SIG-M5 (cell line): ENCODE measurements around the gene THAP4.
"Not testable (repeated sequence)": the region's sequence is repeated elsewhere in the genome, so short reads cannot be mapped to it uniquely, and the experiment has no call there.

Source experiments
- DNase-seq: peaks from one replicate; lab custom pipeline; 2025; lab: John Stamatoyannopoulos, UW

Gene THAP4

DNA sequence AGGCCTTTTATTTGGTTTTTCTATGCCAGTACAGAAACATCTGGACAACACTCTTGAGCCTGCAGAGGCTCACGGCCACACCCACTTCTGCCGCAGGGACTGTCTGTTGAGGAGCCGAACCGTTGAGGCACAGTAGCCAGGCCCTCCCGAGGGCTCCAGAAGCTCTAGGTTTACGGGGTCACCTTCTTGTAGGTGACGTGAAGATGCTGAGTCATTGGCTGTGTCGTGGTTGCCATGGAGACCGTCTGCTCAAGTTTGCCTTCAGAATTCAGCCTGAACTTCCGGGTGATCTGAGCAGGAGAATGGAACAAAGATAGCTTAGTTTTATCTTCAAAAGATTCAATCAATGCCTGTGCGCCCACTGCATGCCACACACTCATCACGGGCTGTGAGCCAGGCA, 52.5 kb downstream of the THAP4 start:
- no peak for DNase-seq

DNA sequence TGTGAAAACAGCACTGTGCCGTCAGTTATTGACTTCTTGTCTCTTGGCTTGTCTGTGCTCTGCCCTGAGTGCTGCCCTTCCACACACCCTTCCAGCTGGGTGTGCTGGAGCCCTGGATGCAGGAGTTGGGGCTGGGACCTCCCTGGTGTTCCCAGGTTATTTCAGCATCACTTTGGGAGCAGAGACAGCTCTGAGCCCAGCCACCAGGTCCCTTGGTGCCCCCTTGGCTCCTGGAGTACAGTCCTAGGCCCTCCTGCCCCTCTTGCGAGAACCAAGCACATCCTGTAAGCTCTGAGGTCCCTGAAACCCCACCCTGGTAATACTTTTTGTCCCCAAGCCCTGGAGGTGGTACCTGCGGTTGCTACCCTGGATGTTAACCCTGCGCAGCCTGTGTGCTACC, 54.2 kb downstream of the THAP4 start:
- DNase-seq, result no peak

DNA sequence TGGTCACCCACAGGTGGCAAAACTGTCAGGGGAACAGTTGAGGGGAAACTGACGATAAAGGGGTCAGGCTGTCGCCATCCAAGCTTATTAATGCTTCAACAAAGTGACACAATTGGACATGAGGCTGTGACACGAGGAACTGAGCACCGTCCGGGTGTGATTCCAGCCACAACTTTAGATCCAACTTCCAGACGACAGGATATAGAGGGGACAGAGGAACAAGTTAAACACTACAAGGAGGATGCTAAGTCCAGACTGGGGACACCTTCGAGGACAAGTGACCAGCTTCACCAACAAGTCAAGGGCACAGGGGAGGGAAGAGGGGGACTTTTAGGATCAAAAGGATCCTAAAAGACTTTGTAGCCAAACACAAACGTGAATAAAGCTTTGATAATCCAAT, 54.6 kb downstream of the THAP4 start:
- no peak for DNase-seq

DNA sequence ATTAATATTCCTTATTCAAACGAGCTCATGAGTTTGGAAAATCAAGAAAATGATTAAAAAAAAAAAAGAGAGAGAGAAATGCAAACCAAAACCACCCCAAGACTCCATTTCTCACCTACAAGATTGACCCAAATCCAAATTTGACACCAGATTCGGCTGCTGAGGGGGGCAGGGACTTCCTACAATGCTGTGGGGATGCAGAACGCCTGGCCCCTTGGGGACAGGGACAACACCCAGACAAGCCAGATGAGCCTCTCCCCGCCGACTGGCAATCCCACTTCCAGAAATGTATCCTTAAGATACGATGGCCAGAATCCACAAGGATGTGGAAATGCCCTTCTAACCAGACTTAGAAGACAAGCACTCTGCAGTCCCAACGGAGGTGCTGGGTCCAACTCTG, 57.7 kb downstream of the THAP4 start:
- DNase-seq, result no peak

DNA sequence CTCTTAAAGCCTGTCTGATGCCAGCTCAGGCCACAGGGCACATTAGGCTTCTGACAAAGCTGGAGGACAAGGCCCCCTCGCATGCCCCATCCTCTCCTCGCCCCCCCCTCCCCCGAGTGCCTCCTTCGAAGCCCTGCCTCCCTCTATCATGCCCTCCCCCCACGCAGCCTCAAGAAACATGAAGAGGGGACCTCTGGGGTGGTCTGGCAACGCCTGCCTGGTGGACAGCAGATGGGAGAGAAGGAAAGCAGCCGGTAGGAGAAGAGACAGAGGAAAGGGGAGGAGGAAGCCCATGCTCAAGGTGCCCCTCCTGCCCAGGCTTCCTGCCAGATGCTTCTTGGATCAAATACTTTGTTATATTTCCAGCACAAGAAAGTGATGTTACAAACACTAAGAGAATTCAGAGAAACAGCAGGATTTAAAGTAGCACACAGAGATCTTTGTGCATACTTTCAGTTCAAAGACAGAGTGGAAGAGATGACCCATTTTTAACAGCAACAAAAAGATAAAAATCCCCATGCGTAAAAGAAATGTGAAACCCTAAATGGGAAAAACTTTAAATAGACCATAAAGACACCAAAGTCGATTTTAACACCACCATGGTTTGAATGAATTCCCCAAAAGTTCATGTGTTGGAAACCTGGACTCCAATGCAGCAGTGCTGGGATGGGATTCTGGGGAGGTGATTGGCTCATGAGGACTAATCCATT, 59.4 kb downstream of the THAP4 start:
- no peak for DNase-seq

DNA sequence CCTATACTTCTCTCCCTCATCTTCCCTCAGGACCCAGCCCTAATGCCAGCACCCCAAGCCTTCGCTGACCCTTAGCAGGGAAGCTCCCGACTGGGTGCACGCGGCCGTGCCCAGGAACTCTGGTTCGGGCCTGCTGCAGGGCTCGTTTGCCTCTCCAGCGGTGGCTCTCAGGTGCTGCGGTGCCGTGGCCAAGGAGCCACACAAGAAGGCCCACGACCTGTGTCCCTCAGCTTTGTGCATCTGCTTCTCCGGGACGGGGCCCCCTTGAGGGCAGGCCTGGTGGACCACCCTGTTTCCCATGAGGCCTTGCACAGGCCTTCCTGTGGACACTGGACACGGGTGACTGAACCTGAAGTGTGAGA, 60.7 kb downstream of the THAP4 start:
- DNase-seq, result no peak

DNA sequence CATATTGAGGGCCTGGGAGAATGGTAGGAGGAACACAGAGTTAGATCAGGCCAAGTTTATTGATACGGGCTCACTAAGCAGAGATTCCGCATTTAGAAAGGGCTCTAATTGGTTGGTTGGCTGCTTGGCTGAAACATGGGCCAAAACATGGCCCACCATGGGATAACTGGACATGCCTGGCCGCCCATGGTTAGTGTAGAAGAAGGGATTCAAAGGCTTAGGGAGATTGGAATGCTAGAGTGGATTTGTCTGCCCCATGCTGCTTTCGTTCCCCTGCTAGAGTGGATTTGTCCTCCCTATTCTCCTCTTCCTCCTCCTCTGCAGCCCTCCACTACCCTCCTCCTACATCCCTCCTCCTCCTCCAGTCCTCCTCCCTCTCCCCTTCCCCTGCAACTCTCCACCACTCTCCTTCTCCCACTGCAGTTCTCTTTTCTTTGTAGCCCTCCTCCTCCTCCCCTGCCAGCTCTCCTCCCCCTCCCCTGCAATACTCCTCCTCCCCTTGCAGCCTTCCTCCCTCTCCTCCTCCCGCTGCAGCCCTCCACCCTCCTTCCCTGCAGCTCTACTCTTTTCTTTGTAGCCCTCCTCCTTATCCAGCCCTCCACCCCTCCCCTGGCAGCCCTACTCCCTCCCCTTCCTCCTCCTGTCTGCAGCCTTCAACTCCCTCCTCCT, 61.2 kb downstream of the THAP4 start:
- DNase-seq, result no peak

DNA sequence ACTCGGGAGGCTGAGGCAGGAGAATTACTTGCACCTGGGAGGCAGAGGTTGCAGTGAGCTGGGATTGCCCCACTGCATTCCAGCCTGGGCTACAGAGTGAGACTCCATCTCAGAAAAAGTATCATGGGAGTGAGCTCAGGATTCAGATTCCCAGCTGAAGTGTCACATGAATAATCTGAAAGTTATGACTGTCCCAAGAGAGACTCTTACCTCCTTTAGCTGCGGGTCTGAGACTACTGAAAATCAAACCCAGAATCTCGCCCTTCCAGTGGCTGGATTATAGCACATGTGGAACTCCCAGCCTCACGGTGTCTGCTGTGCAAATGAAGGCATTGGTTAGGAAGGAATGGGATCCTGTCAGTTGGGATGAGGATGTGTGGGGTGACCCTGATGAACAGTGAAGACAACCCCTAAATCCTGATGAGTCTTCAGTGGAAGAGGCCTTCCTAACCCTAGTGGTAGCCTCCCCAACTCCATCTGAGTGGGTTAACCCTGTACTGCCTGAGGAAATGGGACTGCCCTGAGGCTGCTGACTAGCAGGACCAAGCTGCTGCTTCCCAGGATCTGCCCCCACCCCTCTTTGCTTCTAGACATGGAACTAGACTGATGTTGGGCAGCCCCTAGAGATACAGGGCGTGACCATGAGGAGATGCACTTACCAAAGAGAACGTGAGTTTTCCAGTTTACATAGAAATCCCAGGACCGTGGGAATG, 61.9 kb downstream of the THAP4 start:
- no peak for DNase-seq

DNA sequence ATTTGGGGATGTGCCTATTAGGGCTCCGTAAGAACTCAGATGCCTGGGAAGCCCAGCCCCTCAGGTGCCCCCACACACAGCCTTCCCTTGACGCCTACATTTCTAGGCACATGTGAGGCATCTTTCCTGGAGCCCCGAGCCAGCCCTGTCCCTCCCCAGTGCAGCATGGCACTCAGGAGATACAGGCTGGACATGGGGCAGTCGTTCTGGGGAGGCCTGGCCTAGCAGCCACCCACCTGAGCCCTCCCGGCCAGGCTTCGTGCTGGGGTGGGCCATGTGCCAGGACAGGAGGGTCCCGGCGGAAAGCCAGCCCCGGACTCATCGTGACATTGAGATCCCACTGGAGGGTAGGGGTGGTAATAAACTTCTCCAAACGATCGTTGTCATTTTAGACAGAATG, 63.2 kb downstream of the THAP4 start:
- no peak for DNase-seq

DNA sequence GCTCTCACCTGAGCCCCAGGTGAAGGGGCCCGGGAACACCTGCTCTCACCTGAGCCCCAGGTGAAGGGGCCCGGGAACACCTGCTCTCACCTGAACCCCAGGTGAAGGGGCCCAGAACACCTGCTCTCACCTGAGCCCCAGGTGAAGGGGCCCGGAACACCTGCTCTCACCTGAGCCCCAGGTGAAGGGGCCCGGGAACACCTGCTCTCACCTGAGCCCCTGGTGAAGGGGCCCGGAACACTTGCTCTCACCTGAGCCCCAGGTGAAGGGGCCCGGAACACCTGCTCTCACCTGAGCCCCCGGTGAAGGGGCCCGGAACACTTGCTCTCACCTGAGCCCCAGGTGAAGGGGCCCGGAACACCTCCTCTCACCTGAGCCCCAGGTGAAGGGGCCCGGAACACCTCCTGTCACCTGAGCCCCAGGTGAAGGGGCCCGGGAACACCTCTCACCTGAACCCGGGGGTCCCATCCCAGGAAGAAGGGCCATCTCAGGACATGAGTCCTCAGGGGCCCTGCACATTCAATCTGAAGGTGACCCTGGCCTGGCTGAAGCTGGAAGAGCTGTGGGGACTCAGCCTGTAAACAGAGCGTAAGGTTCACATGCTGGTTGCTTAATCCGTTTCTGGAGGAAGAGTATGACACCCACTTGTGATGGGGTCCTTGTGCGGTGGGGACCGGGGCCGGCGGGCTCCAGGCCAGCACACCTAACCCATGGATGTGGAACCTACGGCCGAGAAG, 63.9 kb downstream of the THAP4 start:
- DNase-seq, result not testable (repeated sequence)

DNA sequence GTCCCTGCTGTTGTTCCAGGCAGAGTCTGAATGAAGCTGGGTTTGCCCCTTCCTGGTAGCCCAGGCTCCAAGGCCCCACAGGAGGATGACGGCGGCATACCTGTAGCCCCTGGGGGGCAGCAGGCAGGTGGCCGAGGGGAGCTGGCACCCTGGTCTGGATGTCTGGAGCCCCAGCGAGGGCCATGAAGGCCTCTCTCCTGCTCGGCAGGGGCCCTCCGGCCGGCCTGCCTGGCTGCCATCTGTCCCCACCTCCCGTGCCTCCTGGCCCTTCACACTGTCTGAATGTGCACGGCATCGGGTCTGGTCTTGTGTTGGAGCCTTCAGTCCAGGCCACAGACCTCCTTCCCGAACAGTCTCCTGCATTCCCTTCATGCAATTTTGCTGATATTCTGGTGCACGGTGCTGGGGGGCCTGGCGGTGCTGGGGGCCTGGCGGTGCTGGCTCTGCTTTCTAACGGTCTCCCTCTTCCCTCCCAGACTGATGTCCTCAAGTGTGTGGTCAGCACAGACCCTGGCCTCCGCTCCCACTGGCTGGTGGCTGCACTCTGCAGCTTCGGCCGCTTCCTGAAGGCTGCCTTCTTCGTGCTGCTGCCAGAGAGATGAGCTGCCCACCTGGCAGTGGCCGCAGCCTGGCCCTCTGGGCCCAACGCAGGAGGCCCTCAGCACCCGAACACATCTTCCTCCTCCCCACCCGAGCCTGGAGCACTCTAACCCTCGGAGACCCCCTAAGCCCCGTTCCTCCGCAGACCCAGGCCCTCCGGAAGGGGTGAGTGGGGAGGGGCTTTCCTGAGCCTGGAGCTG, 64.9 kb downstream of the THAP4 start:
- no peak for DNase-seq

DNA sequence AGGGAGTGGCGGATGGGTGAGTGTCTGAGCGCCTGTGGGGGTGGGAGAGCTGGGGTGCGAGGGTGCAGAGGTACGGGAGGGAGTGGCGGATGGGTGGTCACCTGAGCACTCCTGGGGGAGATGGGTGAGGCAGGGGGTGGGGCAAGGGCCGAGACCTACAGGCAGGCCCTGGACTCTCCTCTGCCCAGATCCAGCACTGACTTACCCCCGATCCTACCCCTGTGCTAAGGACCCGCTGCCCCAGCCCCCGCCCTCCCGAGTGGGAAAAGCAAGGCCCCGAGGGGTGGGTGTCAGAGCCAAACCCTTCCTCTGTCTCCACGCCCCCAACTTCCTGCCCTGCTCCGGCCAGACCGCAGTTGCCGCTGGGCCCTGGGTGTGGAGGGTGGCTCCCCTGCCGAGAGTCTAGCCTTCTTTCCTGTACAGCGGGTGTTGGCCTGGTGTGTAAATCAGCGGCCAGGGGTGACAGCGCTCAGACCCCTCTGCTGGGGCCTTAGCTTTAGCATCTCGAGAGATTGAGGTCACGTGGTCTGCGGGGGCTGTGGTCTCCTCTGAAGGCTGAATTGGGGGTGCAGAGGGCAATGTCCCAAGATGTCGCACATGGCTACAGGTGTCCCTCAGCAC, 65.9 kb downstream of the THAP4 start:
- DNase-seq, result no peak

DNA sequence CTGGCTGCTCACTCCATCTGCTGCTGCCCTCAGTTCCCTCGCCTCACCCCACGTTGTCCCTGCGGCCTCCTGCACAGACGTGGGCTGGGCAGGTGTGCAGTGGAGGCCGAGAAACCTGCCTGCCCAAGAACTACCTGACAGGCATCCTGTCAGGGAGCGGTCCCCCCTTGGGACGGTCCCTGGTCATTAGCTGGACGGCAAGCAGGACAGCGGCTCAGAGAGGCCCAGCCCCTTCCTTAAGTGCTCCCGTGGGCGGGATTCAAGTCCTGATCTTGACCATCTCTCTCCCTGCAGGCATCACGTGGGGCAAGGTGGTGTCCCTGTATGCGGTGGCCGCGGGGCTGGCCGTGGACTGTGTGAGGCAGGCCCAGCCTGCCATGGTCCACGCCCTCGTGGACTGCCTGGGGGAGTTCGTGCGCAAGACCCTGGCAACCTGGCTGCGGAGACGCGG, 67.1 kb downstream of the THAP4 start:
- no peak for DNase-seq

DNA sequence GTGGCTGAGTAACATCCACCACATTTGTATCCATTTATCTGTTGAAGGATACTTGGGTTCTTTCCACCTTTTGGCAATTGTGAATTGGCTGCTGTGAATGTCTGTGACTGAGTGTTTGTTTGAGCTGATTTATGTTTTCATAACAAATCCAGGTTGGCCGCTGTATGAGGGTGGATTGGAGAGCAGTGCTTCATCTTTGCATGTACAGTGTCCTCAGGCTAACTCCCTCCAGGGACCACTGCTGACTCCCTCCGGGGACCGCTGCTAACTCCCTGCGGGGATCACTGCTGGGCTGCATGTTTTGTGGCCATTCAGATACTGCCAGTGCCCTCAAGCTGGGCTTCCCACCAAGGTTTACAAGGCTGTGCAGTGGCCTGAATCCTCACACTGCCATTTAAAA, 68.2 kb downstream of the THAP4 start:
- DNase-seq, result no peak

DNA sequence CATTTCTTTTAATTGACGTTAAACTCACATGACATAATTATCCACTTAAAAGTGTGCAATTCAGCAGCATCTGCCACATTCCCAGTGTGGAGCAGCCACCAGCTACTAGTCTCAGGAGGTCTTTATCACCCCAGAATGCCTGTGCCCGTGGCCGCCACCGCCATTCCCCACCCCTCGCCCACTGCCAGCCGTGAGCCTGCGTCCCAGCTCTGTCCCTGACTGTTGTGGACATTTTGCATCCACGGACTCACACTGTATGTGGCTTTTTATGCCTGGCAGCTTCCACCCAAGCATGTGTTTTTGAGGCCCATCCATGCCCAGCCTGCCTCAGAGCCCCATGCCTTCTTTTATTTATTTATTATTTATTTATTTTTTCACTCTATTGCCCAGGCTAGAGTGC, 69.2 kb downstream of the THAP4 start:
- no peak for DNase-seq

DNA sequence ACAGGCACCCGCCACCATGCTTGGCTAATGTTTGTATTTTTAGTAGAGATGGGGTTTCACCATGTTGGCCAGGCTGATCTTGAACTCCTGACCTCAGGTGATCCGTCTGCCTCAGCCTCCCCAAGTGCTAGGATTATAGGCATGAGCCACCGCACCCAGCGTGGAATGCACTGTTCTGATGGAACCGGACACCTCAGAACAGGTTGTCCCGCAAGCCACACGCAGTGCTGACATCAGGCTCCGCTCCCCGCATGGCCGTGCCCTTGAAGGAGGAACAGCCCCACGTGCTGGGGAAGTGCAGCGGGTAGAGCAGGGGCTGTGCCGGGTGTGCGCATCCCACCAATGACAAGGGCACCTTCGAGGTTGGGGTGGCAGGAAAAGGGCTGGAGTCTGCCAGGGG, 69.7 kb downstream of the THAP4 start:
- DNase-seq, result not testable (repeated sequence)

DNA sequence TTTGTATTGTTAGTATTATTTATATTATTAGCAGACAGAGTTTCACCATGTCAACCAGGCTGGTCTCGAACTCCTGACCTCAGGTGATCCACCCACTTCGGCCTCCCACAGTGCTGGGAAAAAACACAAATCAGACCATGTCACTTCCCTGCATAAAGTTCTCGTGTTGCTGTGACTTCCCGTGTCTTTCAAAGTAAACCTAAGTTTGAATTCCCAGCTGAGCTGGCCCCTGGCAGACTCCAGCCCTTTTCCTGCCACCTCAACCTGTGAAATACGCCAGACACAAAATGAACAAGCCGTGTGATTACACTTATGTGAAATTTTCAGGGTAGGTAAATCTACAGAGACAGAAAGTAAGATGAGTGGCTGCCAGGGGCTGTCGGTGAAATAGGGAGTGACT, 70.5 kb downstream of the THAP4 start:
- no peak for DNase-seq

DNA sequence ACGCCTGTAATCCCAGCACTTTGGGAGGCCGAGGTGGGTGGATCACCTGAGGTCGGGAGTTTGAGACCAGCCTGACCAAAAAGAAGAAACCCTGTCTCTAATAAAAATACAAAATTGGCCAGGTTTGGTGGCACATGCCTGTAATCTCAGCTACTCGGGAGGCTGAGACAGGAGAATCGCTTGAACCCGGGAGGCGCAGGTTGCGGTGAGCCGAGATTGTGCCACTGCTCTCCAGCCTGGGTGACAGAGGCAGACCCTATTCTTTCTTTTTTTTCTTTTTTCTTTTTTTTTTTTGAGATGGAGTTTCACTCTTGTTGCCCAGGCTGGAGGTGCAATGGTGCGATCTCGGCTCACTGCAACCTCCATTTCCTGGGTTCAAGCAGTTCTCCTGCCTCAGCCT, 70.9 kb downstream of the THAP4 start:
- not testable (repeated sequence) for DNase-seq

DNA sequence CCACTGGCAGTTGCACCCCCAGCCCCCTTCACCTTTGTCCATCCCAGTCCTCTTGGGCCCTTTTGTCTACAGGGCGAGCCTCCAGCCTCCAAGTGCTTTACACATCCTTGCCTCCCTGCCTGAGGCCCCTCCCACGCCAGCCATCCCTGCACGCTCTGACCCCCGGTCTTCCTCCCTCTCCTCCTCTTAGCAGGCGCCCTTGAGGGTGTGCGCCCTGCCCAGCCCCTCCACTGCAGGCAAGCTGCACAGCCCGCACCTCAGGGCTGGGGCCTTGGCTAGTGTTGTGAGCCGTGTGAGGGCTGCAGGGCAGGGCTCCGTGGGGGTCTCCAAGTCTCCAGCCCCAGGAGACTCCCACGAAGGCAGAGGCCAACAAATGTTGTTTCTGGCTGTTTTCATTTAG, 71.5 kb downstream of the THAP4 start:
- DNase-seq, result no peak

DNA sequence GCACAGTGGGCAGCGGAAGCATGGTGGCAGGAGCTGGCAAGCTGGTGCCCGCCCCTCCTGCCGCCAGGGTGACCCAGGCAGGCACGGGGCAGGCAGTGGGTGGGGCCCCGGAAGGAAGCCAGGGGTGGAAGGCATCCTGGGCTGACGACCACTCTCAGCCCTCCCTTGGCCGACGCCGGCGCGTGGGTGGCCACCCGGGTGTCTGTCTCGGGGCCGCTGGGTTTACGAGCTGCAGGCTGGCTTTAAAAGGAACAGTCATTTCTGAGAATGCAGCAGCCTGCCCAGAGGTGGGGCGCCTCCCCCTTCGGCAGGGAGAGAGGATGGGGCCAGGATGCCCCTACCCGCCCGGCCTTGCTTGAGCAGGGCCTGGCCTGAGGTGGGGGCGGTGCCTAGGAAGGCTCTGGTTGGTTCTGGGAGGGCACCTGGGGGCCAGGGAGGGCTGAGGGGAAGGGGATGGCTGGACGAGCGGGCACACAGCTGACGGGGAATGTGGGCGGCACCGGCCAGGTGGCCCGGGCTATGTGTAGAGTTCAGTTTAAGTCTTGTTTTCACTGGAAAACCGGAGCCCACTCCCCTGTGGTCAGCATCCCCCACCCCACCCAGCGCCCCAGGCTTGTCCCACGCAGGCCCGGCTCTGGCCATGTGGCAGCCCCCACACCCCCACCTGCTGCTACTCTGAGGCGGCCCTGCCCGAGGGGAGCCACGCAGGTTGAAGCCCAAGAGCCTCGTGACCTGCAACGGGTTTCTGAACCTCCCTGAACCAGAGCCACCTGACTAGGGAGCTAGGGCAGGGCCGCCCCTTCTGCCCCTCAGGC, 72.2 kb downstream of the THAP4 start:
- DNase-seq, result no peak
